Forelimb muscle (tissue), 1 donor: ENCODE measurements around the gene INPP5J. TPM values are rescaled to one million over a fixed set of nuclear protein-coding genes. Genes with fewer than 3 reads are reported as not detected.
A peak's percentile ranks its signal among the peaks of the same experiment; 100 is the strongest.
"Not testable (repeated sequence)": the region's sequence is repeated elsewhere in the genome, so short reads cannot be mapped to it uniquely, and the experiment has no call there.

Experiments used
- DNase-seq: peaks from one replicate; pipeline ENCODE4 v3.0.0-alpha.2; 2013; ENCODE audit warnings: low read depth
- polyA plus RNA-seq: library from polyadenylated mRNA; unstranded; fragments of 120-200 nt; gene quantifications from one replicate; pipeline ENCODE4 v1.2.1, GENCODE V29; 2013; ENCODE audit not compliant: insufficient read length

INPP5J gene
- polyA plus RNA-seq, 1 donor = 1.6 TPM

DNA sequence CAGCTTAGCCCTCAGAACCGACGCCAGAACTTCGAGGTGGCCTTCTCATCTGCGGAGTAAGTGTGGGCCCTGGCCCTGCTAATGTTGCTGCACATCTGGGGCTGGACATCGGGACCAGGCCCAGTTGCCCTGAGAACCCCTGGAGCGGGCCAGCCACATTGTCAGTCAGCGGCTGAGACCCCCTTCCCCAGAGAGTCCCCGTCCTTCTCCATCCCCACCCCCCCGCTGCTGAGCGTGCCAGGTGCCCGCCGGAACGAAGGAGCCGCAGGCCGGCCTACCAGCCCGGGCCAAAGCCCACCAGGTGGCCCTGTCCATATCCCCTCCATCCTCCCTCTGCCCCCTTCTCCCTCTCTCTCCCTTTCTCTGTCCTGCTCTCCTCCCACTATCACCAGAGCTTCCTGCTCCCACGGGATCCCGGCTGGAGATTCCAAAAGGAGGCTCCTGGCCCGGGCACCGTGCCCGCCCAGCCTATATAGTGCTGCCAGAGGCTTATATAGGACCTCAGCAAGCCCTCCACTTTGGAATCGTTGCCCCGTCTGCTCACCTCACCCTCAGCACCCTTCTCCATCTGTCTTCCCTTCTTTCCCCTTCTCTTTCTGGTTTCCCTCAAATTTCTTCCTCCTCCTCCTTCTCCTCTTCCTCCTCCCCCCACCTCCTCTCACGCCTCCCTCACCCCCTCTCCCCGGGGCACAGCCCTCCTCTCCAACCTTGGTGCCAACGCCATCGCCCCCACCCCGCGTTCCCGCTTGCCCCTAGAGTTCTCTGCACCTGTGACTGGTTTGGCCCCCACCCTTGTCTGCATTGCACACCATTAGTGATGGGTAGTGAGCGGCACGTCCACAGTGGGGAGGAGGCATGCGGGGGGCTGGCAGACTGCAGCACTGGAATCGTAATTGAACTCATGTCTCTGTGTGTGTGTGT is 22.7 kb upstream of the INPP5J start:
- DNase-seq = no peak

DNA sequence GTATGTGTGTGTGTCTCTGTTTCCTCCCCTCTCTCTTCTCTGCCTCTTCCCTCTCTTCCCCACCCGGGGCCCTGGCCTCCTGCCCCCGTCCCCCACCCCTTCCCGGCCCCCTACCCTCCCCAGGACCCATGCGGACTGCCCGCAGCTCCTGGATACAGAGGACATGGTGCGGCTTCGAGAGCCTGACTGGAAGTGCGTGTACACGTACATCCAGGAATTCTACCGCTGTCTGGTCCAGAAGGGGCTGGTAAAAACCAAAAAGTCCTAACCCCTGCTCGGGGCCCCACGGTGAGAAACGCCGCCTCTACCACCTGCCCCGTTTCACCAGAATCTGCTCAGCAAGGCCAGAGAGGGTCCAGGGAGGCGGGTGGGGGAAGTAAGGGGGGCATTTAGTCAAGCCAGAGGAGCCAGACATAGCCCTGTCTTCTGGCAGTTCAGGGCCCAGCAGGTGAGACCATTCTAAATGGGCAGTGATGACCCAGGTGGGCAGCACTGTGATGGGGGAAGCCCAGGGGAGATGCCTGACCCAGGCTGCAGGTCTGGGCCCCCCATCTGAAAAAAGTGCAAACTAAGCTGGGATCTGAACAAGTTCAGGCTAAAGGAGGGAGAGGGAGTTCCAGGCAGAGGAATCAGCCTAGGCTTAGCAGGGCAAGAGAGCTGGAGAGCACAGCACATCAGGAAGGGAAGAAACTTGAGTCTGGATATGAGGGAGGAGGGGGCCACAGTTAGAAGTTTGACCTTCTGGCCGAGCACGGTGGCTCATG is 21.8 kb upstream of the INPP5J start:
- no peak for DNase-seq

GRCh38 chr22:31102441-31103081 is 20.2 kb upstream of the INPP5J start:
- DNase-seq = no peak

GRCh38 chr22:31103111-31103510 is 19.7 kb upstream of the INPP5J start:
- DNase-seq = no peak

- DNase-seq = no peak
Observed at GRCh38 chr22:31103899-31104694, 18.7 kb upstream of the INPP5J start.

GRCh38 chr22:31104869-31105268 is 17.9 kb upstream of the INPP5J start:
- DNase-seq = no peak

DNA sequence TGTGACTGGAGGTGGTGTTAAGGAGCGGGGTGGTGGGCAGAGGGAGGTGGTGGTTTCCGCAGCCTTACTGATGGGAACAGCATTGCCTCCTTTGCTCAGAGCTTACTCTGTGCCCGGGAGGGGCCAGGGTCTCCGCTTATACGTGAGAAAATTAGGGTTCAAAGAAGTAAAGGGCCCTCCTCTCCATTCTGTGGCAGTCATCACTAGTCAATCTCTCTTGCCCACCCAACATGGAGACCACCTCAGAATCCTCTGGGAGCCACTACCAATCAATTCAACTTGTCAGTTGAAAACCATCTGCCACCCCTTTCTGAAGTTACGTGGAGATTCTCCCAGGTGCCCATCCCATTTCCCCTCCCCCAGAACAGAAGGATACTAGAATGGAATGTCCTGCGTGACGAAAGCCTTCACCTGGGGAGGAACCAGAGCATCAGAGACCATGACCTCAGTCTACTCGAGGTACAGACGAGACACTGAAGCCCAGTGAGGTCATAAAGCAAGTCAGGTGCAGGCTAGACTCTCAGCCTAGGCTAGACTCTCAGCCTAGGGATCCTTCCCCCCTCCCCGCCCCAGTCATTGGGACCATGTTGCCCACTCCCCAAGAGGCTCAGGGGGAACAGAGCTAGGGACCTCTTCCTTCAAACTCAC is 17.4 kb upstream of the INPP5J start:
- DNase-seq = no peak

GRCh38 chr22:31106001-31106571 is 16.7 kb upstream of the INPP5J start:
- DNase-seq = no peak

- DNase-seq = no peak
Observed at GRCh38 chr22:31106731-31107177, 16.0 kb upstream of the INPP5J start.

GRCh38 chr22:31107178-31107893 is 15.4 kb upstream of the INPP5J start, which contains the start of gene SELENOM:
TSS of gene SELENOM (minus strand) at chr22:31107568. CDS start at chr22:31107505, 63 bp downstream.
- DNase-seq = peak; percentile 84

DNA sequence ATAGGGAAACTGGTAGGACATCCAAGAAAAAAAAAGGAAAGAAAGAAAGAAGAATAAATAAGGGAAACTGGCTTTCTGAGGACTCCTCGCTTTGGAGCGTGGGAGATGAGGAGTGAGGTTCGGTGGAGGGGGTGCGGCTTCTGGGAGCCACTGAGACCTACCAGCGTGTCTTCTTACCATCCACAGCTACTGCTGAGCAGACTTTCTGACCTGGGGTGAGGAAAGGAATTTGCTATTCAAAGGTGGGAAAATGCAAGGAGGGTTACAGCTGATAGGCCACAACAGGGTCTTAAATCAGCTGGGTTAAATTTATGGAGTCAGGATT is 14.9 kb upstream of the INPP5J start:
- no peak for DNase-seq

DNA sequence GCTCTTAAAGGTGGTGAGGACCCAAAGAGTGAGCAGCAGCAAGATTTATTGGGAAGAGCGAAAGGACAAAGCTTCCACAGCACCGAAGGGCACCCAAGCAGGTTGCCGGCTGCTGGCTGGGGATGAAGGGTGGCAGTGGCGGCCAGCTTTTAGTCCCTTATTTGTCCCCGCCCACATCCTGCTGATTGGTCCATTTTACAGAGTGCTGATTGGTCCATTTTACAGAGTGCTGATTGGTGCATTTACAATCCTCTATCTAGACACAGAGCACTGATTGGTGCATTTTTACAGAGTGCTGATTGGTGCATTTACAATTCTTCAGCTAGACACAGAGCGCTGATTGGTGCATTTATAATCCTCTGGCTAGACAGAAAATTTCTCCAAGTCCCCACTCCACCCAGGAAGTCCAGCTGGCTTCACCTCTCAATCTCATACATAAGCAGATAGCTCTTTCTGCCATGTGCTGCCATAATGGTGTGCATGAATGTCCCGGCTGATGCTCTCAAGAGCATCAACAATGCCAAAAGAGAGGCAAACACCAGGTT is 10.1 kb upstream of the INPP5J start:
- DNase-seq = not testable (repeated sequence)

- no peak for DNase-seq
Observed at GRCh38 chr22:31118046-31118820, 4.5 kb upstream of the INPP5J start.

- DNase-seq = no peak
Observed at GRCh38 chr22:31119026-31119717, 3.6 kb upstream of the INPP5J start.

DNA sequence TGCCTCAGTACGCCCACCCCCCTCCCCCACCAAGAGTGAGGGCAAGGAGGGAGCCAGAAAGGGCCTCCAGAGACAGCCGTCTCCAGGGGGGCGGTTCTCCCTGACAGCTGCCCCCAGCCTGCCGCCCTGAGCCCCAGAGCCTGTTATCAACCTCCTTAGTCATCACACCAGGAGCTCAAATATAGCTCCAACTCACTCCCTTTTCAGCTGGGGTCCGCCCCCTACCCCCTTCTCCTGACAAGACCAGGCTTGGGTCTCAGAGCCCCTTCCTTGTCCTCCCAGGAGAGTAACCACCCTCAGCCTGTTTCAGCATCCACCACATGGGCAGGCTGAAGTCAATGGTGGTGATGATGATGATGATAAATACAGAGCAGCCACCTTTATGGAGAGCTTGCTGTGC is 2.5 kb upstream of the INPP5J start:
- DNase-seq = no peak

DNA sequence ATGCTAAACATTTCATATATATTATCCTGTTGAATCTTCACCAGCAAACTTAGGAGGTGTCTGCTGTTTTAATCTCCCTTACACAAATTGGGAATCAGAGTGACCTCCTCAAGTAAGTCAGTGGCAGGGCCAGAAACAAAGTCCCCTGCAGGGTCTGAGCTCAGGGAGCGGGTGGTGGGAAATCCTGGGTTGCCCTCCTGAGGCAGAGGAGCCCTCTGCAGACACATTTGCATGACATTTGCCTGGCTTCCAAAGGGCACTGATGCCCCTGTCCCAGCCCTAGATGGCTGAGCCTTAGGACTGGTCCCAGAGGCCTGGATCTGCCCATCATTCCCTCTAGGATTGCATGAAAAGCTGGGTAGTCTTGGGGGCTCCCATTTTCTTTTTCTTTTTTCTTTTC is 2.1 kb upstream of the INPP5J start:
- no peak for DNase-seq

DNA sequence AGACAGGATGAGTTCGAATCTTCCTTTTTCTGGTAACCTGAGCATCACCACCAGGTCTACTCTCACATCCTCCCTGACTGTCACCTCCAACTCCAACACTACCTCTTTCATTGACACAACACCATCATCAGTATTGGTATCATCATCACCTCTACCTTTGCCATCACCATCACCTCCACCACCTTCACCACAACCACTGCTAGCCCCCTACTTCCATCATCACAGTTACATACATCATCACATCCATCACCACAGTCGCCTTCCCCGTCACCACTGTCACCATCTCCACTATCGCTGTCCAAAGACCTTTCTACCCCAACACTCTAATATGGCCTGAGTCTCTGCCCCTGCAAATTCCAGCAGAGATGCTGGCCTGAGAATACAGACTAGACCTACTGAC is 1.4 kb upstream of the INPP5J start:
- no peak for DNase-seq

- no peak for DNase-seq
Observed at GRCh38 chr22:31122196-31122531, 602 bp upstream of the INPP5J start.

DNA sequence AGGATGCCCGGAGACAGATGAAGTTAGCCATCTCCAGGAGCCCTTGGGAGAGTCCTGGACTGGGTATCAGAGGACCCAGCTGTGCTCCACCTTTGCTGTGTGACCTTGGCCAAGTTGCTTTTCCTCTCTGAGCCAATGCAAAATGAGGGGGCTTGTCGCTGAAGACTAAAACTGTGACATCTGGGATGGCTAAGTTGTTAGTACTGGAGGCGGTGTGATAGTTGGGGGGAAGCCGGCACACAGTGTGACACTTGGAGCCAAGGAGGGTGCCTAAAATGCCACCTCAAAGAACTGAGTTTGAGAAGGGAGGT is 481 bp downstream of the INPP5J start:
- DNase-seq = no peak
